ENCODE data around the gene SPN. TPM values are rescaled to one million over a fixed set of nuclear protein-coding genes. Genes with fewer than 3 reads are reported as not detected.
A peak's percentile ranks its signal among the peaks of the same experiment; 100 is the strongest.

SPN gene
- total and polyA plus RNA-seq, 9 of the 15 experiments (the other 6 are each of a cell fraction or from before 2014, with no cell fraction given): 24.3 to 225 (median 79.4) TPM

DNA sequence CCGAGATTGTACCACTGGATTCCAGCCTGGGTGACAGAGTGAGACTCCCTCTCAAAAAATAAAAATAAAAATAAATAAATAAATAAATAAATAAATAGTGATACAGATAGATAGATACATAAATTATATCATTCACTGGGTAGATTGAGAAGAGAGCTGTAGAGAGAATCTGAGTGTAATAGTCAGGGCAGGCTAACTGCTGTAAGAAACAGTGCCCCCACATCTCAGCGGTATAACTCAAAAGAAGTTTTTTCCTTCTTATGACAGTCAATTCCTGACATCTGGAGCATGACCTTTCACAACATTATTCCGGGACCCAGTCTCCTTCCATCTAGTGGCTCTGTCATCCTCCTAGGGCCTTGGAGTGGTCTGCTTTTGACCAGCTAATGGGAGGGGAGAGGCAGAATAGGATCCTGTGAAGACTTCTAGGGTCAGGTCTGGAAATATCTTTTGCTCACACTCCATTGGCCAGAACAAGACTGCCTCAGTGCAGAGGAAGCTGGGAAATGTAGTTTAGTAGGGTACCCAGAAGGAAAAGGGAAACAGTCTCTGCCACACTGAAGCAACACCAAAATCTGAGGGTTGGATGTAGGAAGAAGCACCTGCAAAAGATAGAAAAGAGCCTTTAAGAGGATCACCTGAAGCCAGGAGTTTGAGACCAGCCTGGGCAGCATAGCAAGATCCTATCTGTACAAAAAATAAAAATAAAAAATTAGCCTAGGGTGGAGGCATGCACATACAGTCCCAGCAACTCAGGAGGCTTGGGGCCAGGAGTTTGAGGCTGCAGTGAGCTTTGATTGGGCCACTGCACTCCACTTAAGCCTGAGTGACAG is 13.0 kb downstream of the SPN start (continued):
- TF ChIP-seq LCOR (CRISPR knock-in tag; IDR thresholded peaks at IDR 0.05) (no peak), JUNB (CRISPR knock-in tag; conservative IDR thresholded peaks at IDR 0.05) (no peak), POLR3A (IDR thresholded peaks at IDR 0.05; ENCODE audit: borderline replicate concordance, extremely low read depth, insufficient read depth, insufficient read length) (no peak), SIRT6 (IDR thresholded peaks at IDR 0.05; ENCODE audit: low read depth, low read length) (no peak), GTF3C2 (IDR thresholded peaks at IDR 0.05; ENCODE audit: borderline replicate concordance, extremely low read depth, insufficient read length) (no peak), ZC3H8 (IDR thresholded peaks at IDR 0.05) (no peak), DMBX1 (CRISPR knock-in tag; IDR thresholded peaks at IDR 0.05; ENCODE audit: borderline replicate concordance) (no peak), KAT8 (IDR thresholded peaks at IDR 0.05; ENCODE audit: low read depth) (no peak), ZBTB2 (IDR thresholded peaks at IDR 0.05) (no peak), HCFC1 (IDR thresholded peaks at IDR 0.05; ENCODE audit: low read depth, low read length) (peak; percentile 90), BDP1 (IDR thresholded peaks at IDR 0.05; ENCODE audit: insufficient read depth, insufficient read length) (no peak), CEBPG (CRISPR knock-in tag; IDR thresholded peaks at IDR 0.05) (no peak), CEBPG (tag; conservative IDR thresholded peaks at IDR 0.05 in 1 of 2, IDR thresholded peaks at IDR 0.05 in 1 of 2) (no peak), PTRF (tag; IDR thresholded peaks at IDR 0.05) (no peak), RBM34 (IDR thresholded peaks at IDR 0.05; ENCODE audit: borderline replicate concordance, insufficient read depth, low read length) (no peak), FOXJ3 (CRISPR knock-in tag; IDR thresholded peaks at IDR 0.05) (no peak), CHD4 (IDR thresholded peaks at IDR 0.05; ENCODE audit: insufficient read depth, insufficient replicate concordance, low read depth, low read length, poor library complexity, severe bottlenecking) (no peak), SUPT5H (IDR thresholded peaks at IDR 0.05) (no peak), KLF16 (IDR thresholded peaks at IDR 0.05) (no peak), SREBF1 (IDR thresholded peaks at IDR 0.05; ENCODE audit: borderline replicate concordance, low read depth, low read length) (no peak), SMAD2 (IDR thresholded peaks at IDR 0.05; ENCODE audit: low read depth, low read length) (no peak), RFX1 (IDR thresholded peaks at IDR 0.05) (no peak)
- TF ChIP-seq, protein P1, sequence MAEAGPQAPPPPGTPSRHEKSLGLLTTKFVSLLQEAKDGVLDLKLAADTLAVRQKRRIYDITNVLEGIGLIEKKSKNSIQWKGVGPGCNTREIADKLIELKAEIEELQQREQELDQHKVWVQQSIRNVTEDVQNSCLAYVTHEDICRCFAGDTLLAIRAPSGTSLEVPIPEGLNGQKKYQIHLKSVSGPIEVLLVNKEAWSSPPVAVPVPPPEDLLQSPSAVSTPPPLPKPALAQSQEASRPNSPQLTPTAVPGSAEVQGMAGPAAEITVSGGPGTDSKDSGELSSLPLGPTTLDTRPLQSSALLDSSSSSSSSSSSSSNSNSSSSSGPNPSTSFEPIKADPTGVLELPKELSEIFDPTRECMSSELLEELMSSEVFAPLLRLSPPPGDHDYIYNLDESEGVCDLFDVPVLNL (CRISPR knock-in tag; IDR thresholded peaks at IDR 0.05; ENCODE audit: low read depth): no peak
